ENCODE results near the gene CFAP45. TPM values are rescaled to one million over a fixed set of nuclear protein-coding genes. Genes with fewer than 3 reads are reported as not detected.

Gene CFAP45
- total and polyA plus RNA-seq, 2 experiments from 2014 or later: not detected

DNA sequence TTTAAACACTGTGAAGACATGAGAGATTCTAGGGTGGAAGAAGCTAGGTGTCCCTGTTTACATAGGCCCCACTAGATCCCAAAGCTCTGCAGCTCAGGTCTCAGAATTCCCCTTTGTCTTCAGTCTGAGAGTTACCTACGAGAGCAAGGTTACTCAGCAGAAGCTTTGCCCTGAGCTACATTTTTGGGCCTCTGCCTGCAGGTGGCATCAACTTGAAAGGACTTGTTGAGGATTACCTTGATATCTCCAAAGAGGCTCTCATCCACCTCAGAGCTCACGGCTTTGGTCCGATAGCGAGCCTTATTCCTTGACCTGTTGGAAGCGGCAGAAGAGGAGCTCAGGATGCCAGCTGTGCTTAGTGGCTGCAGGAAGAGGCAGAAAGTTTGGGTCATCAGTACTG lies 7.0 kb downstream of the CFAP45 start:
- Histone ChIP-seq H3K4me3 (no peak overlapping the region), H3K27ac (no peak overlapping the region), H3K27me3 (no peaks in the 10 kb centered on the region), H3K36me3 (no peaks in the 10 kb centered on the region), H3K4me1 (ENCODE audit: low read depth) (no peaks in the 10 kb centered on the region), H3K9me3 (ENCODE audit: low read depth) (no peaks in the 10 kb centered on the region)
- no peak for DNase-seq (ENCODE audit: low read depth in 1 of 2, low spot score in 1 of 2)
- TF ChIP-seq, protein P1, sequence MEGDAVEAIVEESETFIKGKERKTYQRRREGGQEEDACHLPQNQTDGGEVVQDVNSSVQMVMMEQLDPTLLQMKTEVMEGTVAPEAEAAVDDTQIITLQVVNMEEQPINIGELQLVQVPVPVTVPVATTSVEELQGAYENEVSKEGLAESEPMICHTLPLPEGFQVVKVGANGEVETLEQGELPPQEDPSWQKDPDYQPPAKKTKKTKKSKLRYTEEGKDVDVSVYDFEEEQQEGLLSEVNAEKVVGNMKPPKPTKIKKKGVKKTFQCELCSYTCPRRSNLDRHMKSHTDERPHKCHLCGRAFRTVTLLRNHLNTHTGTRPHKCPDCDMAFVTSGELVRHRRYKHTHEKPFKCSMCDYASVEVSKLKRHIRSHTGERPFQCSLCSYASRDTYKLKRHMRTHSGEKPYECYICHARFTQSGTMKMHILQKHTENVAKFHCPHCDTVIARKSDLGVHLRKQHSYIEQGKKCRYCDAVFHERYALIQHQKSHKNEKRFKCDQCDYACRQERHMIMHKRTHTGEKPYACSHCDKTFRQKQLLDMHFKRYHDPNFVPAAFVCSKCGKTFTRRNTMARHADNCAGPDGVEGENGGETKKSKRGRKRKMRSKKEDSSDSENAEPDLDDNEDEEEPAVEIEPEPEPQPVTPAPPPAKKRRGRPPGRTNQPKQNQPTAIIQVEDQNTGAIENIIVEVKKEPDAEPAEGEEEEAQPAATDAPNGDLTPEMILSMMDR (IDR thresholded peaks at IDR 0.05; ENCODE audit: low read depth, low read length): no peak

DNA sequence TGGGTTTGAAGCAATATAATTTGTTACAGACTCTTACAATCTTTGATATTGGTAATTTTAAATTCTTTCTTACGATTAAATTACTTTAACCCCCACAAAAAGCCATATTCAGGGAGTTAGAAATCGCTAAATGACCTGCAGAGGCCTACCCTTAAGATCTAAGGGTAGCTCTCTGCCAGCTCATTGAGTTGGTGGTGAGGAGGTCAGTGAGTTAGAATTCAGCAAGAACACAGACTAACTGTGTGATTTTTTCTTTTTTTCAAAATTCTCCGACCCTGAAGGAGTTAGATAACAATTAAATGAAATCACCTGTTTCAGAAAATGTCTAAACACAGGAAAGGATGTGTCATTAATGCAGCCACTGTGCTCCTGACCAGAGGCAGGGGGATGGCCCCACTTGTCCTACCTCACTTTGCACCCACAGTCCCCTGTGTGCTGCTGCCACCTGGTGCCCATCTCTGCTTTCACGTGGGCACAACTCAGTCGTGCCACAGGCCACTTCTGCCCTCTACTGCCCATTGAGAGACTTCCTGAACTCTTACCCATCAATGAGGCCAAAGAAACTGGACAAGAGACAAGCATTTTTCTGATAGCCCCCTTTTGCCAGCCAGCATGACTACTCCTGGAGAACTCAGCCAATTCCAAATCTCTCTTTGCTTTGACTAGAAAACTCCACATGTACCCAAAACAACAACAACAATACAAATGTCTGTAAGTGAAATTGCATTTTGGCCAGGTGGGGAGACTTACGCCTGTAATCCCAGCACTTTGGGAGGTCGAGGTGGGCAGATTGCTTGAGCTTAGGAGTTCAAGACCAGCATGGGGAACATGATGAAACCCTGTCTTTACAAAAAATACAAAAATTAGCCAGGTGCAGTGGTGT lies 8.4 kb downstream of the CFAP45 start:
- H3K9me3 ChIP-seq (ENCODE audit: low read depth): no peaks in the 10 kb centered on the region
- H3K4me1 ChIP-seq (ENCODE audit: low read depth): no peaks in the 10 kb centered on the region
- no peaks in the 10 kb centered on the region for H3K27me3 ChIP-seq
- H3K4me3 ChIP-seq: no peak overlapping the region
- peak; percentile 78 to 92 for DNase-seq (ENCODE audit: low read depth in 1 of 2, low spot score in 1 of 2)
- TF ChIP-seq, protein P1 (IDR thresholded peaks at IDR 0.05; ENCODE audit: low read depth, low read length): peak; percentile 98
- no peak overlapping the region for H3K27ac ChIP-seq
- no peaks in the 10 kb centered on the region for H3K36me3 ChIP-seq

DNA sequence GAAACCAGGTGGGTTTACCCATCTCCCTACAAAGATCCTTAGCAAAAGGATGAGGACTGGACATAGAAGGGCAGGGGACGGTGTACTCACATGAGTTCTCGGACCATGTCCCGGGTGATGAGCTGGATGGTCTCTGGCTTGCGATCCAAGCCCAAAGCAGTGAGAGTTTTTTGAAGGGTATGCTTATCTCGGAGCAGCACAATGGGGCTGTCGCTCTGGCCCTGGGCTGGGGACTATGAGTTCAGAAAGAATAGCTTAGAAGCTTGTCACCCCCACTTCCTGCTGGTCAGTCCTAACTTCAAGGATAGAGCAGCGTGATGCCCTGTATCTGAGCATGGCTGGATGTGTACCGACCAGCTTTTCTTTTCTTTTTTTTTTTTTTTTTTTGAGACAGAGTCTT lies 9.6 kb downstream of the CFAP45 start:
- DNase-seq (ENCODE audit: low read depth in 1 of 2, low spot score in 1 of 2): no peak
- no peaks in the 10 kb centered on the region for H3K4me1 ChIP-seq (ENCODE audit: low read depth)
- H3K36me3 ChIP-seq: no peaks in the 10 kb centered on the region
- TF ChIP-seq, protein P1 (IDR thresholded peaks at IDR 0.05; ENCODE audit: low read depth, low read length): no peak
- no peaks in the 10 kb centered on the region for H3K27me3 ChIP-seq
- H3K27ac ChIP-seq: no peak overlapping the region
- no peak overlapping the region for H3K4me3 ChIP-seq
- H3K9me3 ChIP-seq (ENCODE audit: low read depth): no peaks in the 10 kb centered on the region

DNA sequence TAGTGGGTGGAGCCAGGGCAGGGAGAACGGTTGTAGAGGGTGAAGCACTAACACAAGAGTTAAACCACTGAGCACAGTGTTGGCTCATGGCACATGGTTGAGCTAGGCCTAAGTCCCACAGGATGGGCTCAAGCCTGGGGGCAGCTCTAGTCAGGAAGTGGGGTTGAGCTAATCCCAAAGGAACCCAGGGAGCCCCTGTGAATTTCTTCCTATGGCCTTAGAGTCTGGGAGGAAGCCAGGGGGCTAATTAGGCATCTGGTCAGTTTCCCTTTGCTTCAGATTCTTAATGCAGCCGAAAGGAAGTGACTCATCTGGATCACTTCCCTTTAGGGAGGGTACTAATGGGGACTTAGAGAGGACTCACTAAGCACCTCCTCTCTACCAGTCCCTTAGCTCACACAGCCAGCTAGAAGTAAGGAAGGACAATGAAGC lies 10.1 kb downstream of the CFAP45 start:
- Histone ChIP-seq H3K4me3 (no peak overlapping the region), H3K36me3 (no peaks in the 10 kb centered on the region), H3K4me1 (ENCODE audit: low read depth) (no peaks in the 10 kb centered on the region), H3K27ac (no peak overlapping the region), H3K27me3 (no peaks in the 10 kb centered on the region), H3K9me3 (ENCODE audit: low read depth) (no peaks in the 10 kb centered on the region)
- peak in 1 of 2 donors; percentile 90 for DNase-seq (ENCODE audit: low read depth in 1 of 2, low spot score in 1 of 2)
- TF ChIP-seq, protein P1 (IDR thresholded peaks at IDR 0.05; ENCODE audit: low read depth, low read length): no peak

DNA sequence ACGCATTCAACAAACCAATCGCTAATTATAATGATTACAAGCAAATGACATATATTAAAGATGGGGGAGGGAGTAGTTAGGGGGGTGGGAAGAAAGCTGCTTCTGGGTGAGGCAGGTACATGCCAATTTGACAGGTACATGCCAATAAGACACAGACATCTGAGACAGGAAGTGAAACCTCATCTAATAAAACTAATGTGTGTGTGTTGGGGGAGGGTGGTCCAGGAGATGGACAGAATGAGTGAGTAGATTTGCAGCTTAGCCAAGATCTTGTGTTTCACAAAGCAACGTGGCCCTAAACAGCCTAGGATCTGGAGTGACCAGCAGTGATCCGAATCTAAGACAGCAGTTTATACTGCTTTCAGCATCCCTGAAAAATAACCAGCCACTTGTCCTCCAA lies 10.8 kb downstream of the CFAP45 start:
- no peak overlapping the region for H3K27ac ChIP-seq
- TF ChIP-seq, protein P1 (IDR thresholded peaks at IDR 0.05; ENCODE audit: low read depth, low read length): no peak
- no peaks in the 10 kb centered on the region for H3K27me3 ChIP-seq
- no peak for DNase-seq (ENCODE audit: low read depth in 1 of 2, low spot score in 1 of 2)
- H3K9me3 ChIP-seq (ENCODE audit: low read depth): no peaks in the 10 kb centered on the region
- H3K36me3 ChIP-seq: no peaks in the 10 kb centered on the region
- no peaks in the 10 kb centered on the region for H3K4me1 ChIP-seq (ENCODE audit: low read depth)
- H3K4me3 ChIP-seq: no peak overlapping the region
